ENCODE measurements around the gene CFAP43. TPM values are rescaled to one million over a fixed set of nuclear protein-coding genes. Genes with fewer than 3 reads are reported as not detected.

CFAP43 gene
- total and polyA plus RNA-seq, 10 of the 15 experiments (the other 5 are each of a cell fraction or from before 2014, with no cell fraction given), result 0.06 to 0.14 (median 0.10) TPM; not detected in 5

- POLR2A ChIA-PET, result no interaction called here
- Histone ChIP-seq H3K9me3 (replicated peaks; ENCODE audit: control insufficient read depth, insufficient read depth, low read length) (no peaks in the 10 kb centered on the region), H3K27ac (ENCODE audit: control insufficient read depth, insufficient read depth) (no peak overlapping the region), H3K4me1 (ENCODE audit: control insufficient read depth, insufficient read depth, low read length) (no peaks in the 10 kb centered on the region), H3K27me3 (replicated peaks in 1 of 2; ENCODE audit: control insufficient read depth in 2 of 2, insufficient read depth in 2 of 2, low read length in 1 of 2) (peaks cover 0 to 2% of the 10 kb centered on the region in 2 experiments; a peak in 3 of 4 replicates), H2AFZ (ENCODE audit: control insufficient read depth, low read depth, low read length) (no peak overlapping the region), H3K79me2 (ENCODE audit: control insufficient read depth, insufficient read depth, low read length) (peaks cover 4% of the 10 kb centered on the region), H4K20me1 (ENCODE audit: control insufficient read depth, insufficient read depth) (no peaks in the 10 kb centered on the region), H3K9ac (ENCODE audit: control insufficient read depth, insufficient read depth, low read length) (no peak overlapping the region), H3K4me2 (ENCODE audit: control insufficient read depth, insufficient read depth) (no peak overlapping the region), H3K4me3 (no peak overlapping the region), H3K36me3 (ENCODE audit: control insufficient read depth in 2 of 2, insufficient read depth in 2 of 2, low read length in 1 of 2) (no peaks in the 10 kb centered on the region)
- CTCF ChIA-PET, result interaction anchor here (0.5 to 9.3 kb wide), 19 partner anchors 10 to 561 kb away, joined by 3 to 120 read pairs (median 6); partner anchors contain the start of genes CFAP58, GSTO1 and SFR1
- intact Hi-C loops (cut with micrococcal nuclease; ENCODE audit: unreplicated experiment), result no loop called here
- TF ChIP-seq IKZF1 (conservative IDR thresholded peaks at IDR 0.05), result no peak
- TF ChIP-seq JUND (IDR thresholded peaks at IDR 0.05; ENCODE audit: low read depth, low read length), result no peak
- TF ChIP-seq KAT2A (conservative IDR thresholded peaks at IDR 0.05; ENCODE audit: control insufficient read depth, low read depth, low read length), result no peak
- no peak for TF ChIP-seq USF2 (IDR thresholded peaks at IDR 0.05; ENCODE audit: borderline replicate concordance, low read depth, low read length)
- no peak for TF ChIP-seq MEF2B (IDR thresholded peaks at IDR 0.05; ENCODE audit: partially characterized antibody, poor library complexity, severe bottlenecking)
- no peak for TF ChIP-seq GABPA (IDR thresholded peaks at IDR 0.05; ENCODE audit: low read depth)
- BruUV-seq (replicated peaks), result no TSS peak
- no peak for DNase-seq (ENCODE audit: low read depth, low spot score)
- 47% methylated on average over 1 of the region's 1 CpG for WGBS (ENCODE audit: insufficient coverage, insufficient replicate concordance, low lambda C conversion rate, missing lambda C conversion rate)
- SMC1A ChIA-PET (ENCODE audit: uncharacterized antibody, unreplicated experiment), result interaction anchor here (0.8 to 4.0 kb wide), 9 partner anchors 9 to 385 kb away, joined by 3 to 38 read pairs (median 6); partner anchors contain the start of gene GSTO1
- in situ Hi-C loops (cut with MboI), result no loop called here
- ATAC-seq, result no peak
- FAIRE-seq, result no peak
- RAD21 ChIA-PET (ENCODE audit: unreplicated experiment), result interaction anchor here (0.9 to 3.7 kb wide), 6 partner anchors 18 to 151 kb away, joined by 3 to 24 read pairs (median 6); partner anchors contain the start of genes GSTO1 and SFR1
Observed at GRCh38 chr10:104273286-104273685, 41.1 kb upstream of the CFAP43 start.

Measured in GM12878 (cell line).